HG03060 (cell line): ENCODE measurements around the gene POLR2L.

Experiments
- ATAC-seq: cut with Tn5 transposase; IDR thresholded peaks from one replicate; pipeline ENCODE4 v1.9.1; 2021; ENCODE audit warnings: low read depth, moderate number of reproducible peaks; ENCODE audit not compliant: unreplicated experiment

Gene POLR2L

GRCh38 chr11:839875-840617, 2.3 kb downstream of the POLR2L start:
- no peak for ATAC-seq

GRCh38 chr11:839280-839623, 3.1 kb downstream of the POLR2L start:
- no peak for ATAC-seq

- ATAC-seq, result no peak
Measured at GRCh38 chr11:838441-839279, 3.7 kb downstream of the POLR2L start.

- ATAC-seq, result no peak
Measured at GRCh38 chr11:837990-838307, 4.4 kb downstream of the POLR2L start.

GRCh38 chr11:837189-837989, 4.9 kb downstream of the POLR2L start:
- no peak for ATAC-seq

GRCh38 chr11:836700-837099, 5.6 kb downstream of the POLR2L start:
- ATAC-seq, result no peak

- ATAC-seq, result no peak
Measured at GRCh38 chr11:836274-836673, 6.1 kb downstream of the POLR2L start.

- no peak for ATAC-seq
Measured at GRCh38 chr11:834371-835316, 7.7 kb downstream of the POLR2L start.

- no peak for ATAC-seq
Measured at GRCh38 chr11:833849-834311, 8.4 kb downstream of the POLR2L start.

GRCh38 chr11:833114-833791, 9.1 kb downstream of the POLR2L start:
- no peak for ATAC-seq

GRCh38 chr11:832529-833113, 9.7 kb downstream of the POLR2L start, which contains the start of gene CD151:
CD151 (plus strand) TSS chr11:832952; CDS start chr11:836070, 3,118 bp downstream.
- no peak for ATAC-seq

GRCh38 chr11:831961-832528, 10.3 kb downstream of the POLR2L start:
- no peak for ATAC-seq

- no peak for ATAC-seq
Measured at GRCh38 chr11:831118-831864, 11.0 kb downstream of the POLR2L start.

- ATAC-seq, result no peak
Measured at GRCh38 chr11:830295-831117, 11.8 kb downstream of the POLR2L start.

GRCh38 chr11:829847-830294, 12.5 kb downstream of the POLR2L start:
- ATAC-seq, result no peak

GRCh38 chr11:829176-829846, 13.0 kb downstream of the POLR2L start:
- no peak for ATAC-seq
